HG02840 (cell line): ENCODE measurements around the gene C6orf89.
A peak's percentile ranks its signal among the peaks of the same experiment; 100 is the strongest.
"Not testable (repeated sequence)": the region's sequence is repeated elsewhere in the genome, so short reads cannot be mapped to it uniquely, and the experiment has no call there.

Experiments
- ATAC-seq: cut with Tn5 transposase; IDR thresholded peaks from one replicate; pipeline ENCODE4 v1.9.1; 2021; ENCODE audit warnings: mild to moderate bottlenecking, moderate library complexity, moderate number of reproducible peaks; ENCODE audit not compliant: unreplicated experiment, low FRiP score

The C6orf89 gene

DNA sequence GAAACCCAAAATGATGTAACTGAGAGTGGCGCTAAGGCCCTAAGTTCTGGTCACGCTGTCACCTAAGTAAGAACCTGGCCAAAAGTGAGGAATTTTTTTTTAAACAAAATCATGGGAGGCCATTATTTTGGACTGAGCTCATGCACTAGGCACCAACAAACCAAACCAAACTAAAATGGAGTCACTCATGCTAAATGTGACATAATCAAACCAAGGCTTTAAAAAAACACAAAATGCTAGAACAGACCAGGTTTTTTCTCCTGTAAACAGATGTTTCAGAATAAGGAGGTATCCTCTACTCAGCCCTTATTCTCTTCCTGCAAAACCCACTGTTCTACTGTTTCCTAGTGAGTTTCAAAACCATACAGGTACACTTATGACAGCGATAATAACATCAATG lies 1.1 kb upstream of the C6orf89 start:
- no peak for ATAC-seq

- ATAC-seq: no peak
Measured at GRCh38 chr6:36886950-36887618, 1.3 kb downstream of the C6orf89 start.

DNA sequence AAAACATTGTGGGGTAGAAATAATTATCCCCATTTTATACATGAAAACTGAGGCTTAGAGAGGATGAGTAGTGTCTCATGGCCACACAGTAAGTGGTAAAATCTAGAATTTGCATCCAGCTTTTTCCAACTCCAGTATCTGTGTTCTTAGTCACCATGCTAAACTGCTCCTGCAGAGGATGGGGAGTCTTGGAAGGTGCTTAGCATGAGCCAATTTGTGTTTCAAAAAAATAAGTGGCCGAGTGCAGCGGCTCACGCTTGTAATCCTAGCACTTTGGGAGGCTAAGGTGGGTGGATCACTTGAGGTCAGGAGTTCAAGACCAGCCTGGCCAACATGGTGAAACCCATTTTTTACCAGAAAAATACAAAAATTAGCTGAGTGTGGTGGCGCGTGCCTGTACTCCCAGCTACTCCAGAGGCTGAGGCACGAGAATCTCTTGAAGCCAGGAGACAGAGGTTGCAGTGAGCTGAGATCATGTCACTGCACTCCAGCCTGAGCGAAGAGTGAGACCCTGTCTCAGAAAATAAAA lies 2.4 kb downstream of the C6orf89 start:
- no peak for ATAC-seq

- no peak for ATAC-seq
Measured at GRCh38 chr6:36888654-36889481, 3.1 kb downstream of the C6orf89 start.

- no peak for ATAC-seq
Measured at GRCh38 chr6:36890112-36890663, 4.4 kb downstream of the C6orf89 start.

GRCh38 chr6:36891153-36891552 lies 5.4 kb downstream of the C6orf89 start:
- ATAC-seq: not testable (repeated sequence)

- no peak for ATAC-seq
Measured at GRCh38 chr6:36893976-36894932, 8.5 kb downstream of the C6orf89 start.

GRCh38 chr6:36897609-36898008 lies 11.9 kb downstream of the C6orf89 start:
- ATAC-seq: no peak

DNA sequence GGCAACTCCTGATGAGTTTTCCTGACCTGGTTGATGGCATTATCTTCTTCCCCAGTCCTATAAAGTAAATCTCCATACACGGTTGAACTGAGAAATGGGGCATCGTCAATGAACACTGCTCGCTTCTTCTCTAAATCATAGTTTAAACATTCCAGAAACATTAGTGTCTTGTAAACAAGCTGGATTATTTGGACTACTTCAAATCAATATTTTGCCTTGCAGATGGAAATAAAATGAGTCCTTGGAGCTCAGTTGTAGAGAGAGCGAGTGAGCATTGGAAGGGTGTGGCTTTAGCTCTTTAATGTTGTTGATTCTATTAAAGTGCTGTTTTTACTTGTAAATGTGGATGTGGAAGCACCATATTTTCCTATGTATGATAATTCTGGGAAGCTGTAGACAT lies 18.4 kb downstream of the C6orf89 start:
- ATAC-seq: no peak

GRCh38 chr6:36904851-36905393 lies 19.2 kb downstream of the C6orf89 start:
- ATAC-seq: no peak

DNA sequence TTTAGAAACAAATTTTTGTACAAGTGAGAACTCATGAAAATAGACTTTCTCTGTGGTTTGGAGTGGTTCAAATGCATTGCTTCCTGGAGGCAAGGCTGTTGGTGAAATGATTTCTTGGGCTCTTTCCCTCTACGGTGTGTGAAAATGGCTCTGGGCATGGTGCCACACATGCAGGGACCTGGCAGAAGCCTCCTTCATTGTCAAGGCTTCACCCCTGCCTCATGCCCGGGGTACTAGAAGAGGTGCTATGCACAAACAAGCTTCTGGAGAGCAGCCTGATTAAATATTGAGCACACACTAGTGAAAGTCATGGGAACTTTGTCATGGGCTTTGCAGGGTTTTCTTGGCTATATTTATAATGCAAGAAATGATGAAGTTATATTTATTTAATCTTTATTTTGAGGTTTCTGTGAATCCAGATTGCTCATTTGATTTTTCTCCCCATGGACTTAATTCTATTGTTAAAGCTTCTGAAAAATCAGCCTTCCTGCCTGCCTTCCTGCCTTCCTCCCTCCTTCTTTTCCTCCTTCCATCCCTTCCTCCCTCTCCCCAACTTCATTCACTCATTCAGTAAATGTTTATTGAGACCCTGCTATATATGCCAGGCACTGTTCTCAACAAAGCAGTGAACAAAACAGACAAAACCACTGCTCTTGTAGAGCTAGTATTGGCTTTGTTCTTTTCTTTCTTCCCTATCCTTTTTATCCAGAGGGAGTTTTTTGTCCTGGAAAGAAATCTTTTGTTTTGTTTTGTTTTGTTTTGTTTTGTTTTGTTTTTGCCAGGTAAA lies 21.0 kb downstream of the C6orf89 start:
- ATAC-seq: no peak

- no peak for ATAC-seq
Measured at GRCh38 chr6:36907781-36908180, 22.0 kb downstream of the C6orf89 start.

GRCh38 chr6:36908747-36909146 lies 23.0 kb downstream of the C6orf89 start:
- no peak for ATAC-seq

DNA sequence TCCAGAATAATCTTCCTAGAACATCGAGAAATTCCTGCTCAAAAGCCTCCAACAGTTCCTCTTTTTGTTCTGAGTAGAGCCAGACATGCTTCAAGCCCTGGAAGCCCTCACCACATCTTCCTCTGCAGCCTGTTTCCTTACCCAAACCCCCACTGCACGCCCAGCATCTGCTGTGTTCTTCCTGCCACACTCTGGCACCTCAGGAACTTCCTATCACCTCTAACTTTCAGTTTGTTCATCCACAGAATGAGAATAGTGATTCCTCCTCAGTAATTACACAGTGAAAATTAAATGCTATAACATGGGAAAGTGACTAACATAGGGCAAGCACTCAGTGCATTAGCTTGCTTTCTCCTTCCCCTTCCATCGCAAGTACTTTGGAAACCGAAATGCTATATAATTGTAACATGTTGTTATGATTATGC lies 26.3 kb downstream of the C6orf89 start:
- ATAC-seq: no peak

GRCh38 chr6:36912586-36912985 lies 26.8 kb downstream of the C6orf89 start:
- peak; percentile 77 for ATAC-seq

DNA sequence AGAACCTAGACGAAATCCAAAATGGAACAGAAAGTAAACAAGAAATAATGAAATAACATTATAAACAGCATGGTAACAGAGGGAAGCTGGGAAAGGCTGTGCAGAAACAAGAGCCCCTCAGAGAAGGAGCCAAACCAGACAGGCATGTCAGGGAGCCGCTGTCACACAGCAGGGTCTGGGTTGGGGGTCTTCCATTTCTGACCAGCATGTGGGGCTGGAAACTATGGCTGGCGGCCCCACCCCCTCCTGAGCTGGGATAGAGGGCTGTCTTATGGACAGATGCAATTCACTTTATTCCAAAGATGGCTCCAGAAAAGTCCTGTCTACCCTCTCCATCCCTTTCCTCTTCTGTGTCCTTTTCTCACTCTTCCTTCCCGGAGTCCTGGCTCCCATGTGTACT lies 27.3 kb downstream of the C6orf89 start:
- ATAC-seq: no peak

DNA sequence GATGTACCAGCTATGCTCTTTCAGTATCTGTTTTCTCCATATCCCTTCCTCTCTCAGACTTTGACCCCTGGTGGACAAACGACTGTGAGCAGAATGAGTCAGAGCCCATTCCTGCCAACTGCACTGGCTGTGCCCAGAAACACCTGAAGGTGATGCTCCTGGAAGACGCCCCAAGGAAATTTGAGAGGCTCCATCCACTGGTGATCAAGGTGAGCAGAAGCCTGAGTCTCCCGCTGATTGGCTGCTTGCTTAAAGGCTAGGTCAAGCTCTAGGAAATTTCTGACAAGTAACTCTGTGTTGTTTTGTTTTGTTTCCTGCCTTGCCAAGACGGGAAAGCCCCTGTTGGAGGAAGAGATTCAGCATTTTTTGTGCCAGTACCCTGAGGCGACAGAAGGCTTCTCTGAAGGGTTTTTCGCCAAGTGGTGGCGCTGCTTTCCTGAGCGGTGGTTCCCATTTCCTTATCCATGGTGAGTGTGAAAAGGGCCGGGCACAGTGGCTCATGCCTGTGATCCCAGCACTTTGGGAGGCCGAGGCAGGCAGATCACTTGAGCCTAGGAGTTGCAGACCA lies 28.6 kb downstream of the C6orf89 start:
- no peak for ATAC-seq

DNA sequence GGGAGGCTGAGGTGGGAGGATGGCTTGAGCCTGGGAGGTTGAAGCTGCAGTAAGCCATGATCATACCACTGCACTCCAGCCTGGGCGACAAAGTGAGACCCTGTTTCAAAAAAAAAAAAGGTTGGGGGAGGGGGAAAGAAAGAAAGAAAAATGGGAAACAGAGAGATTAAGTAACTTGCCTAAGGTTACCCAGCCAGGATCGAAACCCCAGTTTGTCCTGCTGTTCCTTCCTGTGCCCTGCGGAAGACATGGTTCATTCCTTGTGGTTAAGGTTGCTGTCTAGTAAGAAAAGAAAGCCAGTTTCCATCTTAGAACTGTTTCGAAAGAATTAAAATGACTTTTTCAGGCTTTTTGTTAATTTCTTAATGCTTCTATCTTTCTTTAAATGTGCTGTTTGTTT lies 29.8 kb downstream of the C6orf89 start:
- ATAC-seq: no peak

DNA sequence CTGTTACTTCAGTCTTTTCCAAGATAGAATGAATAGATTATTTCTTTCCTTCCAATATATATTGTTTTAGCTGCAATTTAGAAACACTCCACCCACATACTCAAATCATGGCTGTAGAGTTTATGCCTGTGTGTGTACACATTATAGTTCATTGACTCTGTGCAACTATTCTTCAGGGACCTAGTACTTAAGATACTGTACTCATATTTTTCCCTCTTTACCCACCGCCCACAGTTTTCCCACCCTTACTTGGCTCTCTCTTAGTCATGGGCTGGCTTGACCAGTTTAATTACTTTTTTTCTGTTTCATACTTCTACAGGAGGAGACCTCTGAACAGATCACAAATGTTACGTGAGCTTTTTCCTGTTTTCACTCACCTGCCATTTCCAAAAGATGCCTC lies 30.4 kb downstream of the C6orf89 start:
- ATAC-seq: no peak
